OCI-M1 (cell line): ENCODE data around the gene IKBKG.
"Not testable (repeated sequence)": the region's sequence is repeated elsewhere in the genome, so short reads cannot be mapped to it uniquely, and the experiment has no call there.

Experiments
- DNase-seq: peaks from one replicate; lab custom pipeline; 2025; lab: John Stamatoyannopoulos, UW

Gene IKBKG

DNA sequence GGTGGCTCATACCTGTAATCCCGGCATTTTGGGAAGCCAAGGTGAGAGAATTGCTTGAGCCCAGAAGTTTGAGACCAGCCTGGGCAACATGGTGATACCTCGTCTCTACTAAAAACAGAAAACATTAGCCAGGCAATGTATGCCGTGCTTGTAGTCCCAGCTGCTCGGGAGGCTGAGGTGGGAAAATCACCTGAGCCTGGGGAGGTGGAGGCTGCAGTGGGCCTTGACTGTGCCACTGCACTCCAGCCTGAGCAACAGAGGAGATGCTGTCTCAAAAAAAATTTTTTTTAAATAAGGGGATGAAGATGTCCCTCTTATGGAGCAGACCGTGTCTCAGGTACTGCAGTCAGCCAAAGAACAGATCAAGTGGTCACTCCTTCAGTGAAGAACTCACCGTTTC is 58.1 kb downstream of the IKBKG start:
- no peak for DNase-seq

DNA sequence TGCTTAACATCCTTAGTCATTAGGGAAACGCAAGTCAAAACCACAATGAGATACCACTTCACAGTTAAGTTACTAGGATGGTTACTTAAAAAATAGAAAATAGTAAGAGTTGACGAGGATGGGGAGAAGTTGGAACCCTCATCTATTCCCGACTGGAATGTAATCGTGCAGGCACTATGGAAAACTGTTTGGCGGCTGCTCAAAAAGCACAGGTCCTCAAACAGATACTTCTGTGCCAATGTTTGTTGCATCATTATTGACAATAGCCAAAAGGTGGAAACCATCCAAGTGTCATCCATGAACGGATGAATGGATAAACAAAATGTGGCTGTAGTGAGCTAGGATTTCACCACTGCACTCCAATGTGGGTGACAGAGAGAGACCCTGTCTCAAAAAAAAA is 60.0 kb downstream of the IKBKG start:
- no peak for DNase-seq

DNA sequence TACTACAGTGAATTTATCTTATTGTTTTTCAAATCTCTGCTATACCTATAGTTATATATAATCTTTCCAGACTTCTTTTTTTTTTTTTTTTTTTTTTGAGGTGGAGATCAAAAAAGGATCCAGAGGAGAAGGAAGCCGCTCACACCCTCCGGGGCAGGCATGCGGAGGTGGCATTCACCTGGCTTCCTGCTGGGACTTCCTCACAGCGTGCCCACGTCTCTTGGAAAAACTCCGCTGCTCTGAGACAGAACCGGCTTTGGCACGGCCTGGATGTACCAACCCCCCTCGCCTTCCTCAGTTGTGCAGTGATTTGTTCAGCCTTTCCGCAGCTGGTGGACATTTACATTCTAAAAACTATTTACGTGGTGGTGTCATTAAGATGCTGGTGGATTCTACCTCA is 60.6 kb downstream of the IKBKG start:
- not testable (repeated sequence) for DNase-seq

DNA sequence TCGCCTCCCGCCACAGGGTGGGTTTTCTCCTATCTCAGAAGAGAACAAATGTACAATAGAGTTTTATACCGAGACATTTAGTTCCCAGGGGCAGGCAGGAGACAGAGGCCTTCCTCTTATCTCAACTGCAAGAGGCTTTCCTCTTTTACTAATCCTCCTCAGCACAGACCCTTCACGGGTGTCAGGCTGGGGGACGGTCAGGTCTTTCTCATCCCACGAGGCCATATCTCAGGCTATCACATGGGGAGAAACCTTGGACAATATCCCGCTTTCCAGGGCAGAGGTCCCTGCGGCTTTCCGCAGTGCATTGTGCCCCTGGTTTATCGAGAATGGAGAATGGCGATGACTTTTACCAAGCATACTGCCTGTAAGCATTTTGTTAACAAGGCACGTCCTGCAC is 61.4 kb downstream of the IKBKG start:
- not testable (repeated sequence) for DNase-seq

DNA sequence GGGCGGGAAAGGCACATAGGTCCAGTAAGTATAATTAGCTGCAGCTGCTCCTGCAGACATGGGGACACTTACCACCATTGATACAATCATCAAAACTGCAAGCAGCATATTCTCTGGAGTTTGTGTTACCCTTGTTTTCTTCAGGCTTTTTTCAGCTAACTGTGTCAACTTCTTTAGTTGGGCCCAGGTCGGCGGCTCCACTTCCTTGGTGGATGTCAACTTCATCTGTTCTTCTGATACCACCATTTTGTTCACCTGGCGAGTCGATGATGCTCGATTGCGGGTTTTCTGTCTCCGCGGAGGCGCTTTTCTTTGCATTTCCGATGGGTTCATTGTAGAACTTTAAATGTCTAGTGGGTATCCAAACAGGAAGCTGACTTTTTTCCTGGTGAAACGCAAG is 63.7 kb downstream of the IKBKG start:
- DNase-seq: not testable (repeated sequence)

DNA sequence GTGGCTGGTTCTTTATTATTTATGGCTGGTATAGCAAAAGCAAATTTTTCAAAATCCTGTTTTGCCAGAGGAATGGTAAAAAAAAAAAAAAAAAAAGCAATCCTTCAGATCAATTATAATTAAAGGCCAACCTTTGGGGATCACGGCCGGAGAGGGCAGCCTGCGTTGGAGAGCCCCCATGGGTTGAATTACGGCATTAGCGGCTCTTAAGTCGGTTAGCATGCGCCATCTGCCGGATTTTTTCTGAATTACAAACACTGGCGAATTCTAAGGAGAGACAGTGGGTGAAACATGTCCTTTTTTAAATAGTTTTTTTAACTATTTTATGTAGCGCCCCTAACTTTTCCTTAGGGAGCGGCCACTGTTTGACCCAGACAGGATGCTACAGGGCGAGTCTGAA is 66.2 kb downstream of the IKBKG start:
- DNase-seq: not testable (repeated sequence)
